A204.1 (cell line): Measurements from ENCODE around the gene DNAH14.
"Not testable (repeated sequence)": the region's sequence is repeated elsewhere in the genome, so short reads cannot be mapped to it uniquely, and the experiment has no call there.

Experiments used
- FAIRE-seq: peaks from 2 replicates; lab custom pipeline; 2012; peaks lifted over from hg19 to GRCh38; lab: Jason Lieb, UNC

DNAH14 gene

GRCh38 chr1:224998185-224998584 lies 68.7 kb downstream of the DNAH14 start:
- no peak for FAIRE-seq

GRCh38 chr1:225004396-225004795 lies 74.9 kb downstream of the DNAH14 start:
- FAIRE-seq, result no peak

- not testable (repeated sequence) for FAIRE-seq
These were observed 76.9 kb downstream of the DNAH14 start for GRCh38 chr1:225006352-225006751.

- FAIRE-seq, result not testable (repeated sequence)
These were observed 78.6 kb downstream of the DNAH14 start for GRCh38 chr1:225008050-225008449.

GRCh38 chr1:225021037-225021436 lies 91.6 kb downstream of the DNAH14 start:
- FAIRE-seq, result no peak

GRCh38 chr1:225026701-225027100 lies 97.2 kb downstream of the DNAH14 start:
- peak; percentile 60 for FAIRE-seq

GRCh38 chr1:225036441-225036840 lies 107.0 kb downstream of the DNAH14 start:
- FAIRE-seq, result not testable (repeated sequence)

- no peak for FAIRE-seq
These were observed 112.8 kb downstream of the DNAH14 start for GRCh38 chr1:225042263-225042662.

- FAIRE-seq, result no peak
These were observed 114.8 kb downstream of the DNAH14 start for GRCh38 chr1:225044258-225044657.

- no peak for FAIRE-seq
These were observed 120.1 kb downstream of the DNAH14 start for GRCh38 chr1:225049594-225049993.

GRCh38 chr1:225063722-225064121 lies 134.2 kb downstream of the DNAH14 start:
- no peak for FAIRE-seq

- FAIRE-seq, result no peak
These were observed 141.5 kb downstream of the DNAH14 start for GRCh38 chr1:225070972-225071371.

GRCh38 chr1:225097175-225097574 lies 167.7 kb downstream of the DNAH14 start:
- no peak for FAIRE-seq

GRCh38 chr1:225111000-225111399 lies 181.5 kb downstream of the DNAH14 start:
- FAIRE-seq, result no peak

GRCh38 chr1:225113265-225113664 lies 183.8 kb downstream of the DNAH14 start:
- no peak for FAIRE-seq

- FAIRE-seq, result no peak
These were observed 185.0 kb downstream of the DNAH14 start for GRCh38 chr1:225114354-225114990.

- FAIRE-seq, result no peak
These were observed 189.8 kb downstream of the DNAH14 start for GRCh38 chr1:225119307-225119706.

GRCh38 chr1:225121095-225121494 lies 191.6 kb downstream of the DNAH14 start:
- FAIRE-seq, result no peak

- FAIRE-seq, result no peak
These were observed 202.4 kb downstream of the DNAH14 start for GRCh38 chr1:225131869-225132268.

GRCh38 chr1:225137976-225138375 lies 208.5 kb downstream of the DNAH14 start:
- FAIRE-seq, result no peak

- no peak for FAIRE-seq
These were observed 213.5 kb downstream of the DNAH14 start for GRCh38 chr1:225143001-225143400.

GRCh38 chr1:225146478-225146877 lies 217.0 kb downstream of the DNAH14 start:
- no peak for FAIRE-seq

- FAIRE-seq, result not testable (repeated sequence)
These were observed 218.3 kb downstream of the DNAH14 start for GRCh38 chr1:225147791-225148190.

GRCh38 chr1:225152061-225152460 lies 222.6 kb downstream of the DNAH14 start:
- no peak for FAIRE-seq

GRCh38 chr1:225155555-225155954 lies 226.1 kb downstream of the DNAH14 start:
- FAIRE-seq, result no peak
